ENCODE measurements around the gene FIGN.

The FIGN gene

GRCh38 chr2:163737190-163737439, 1.3 kb upstream of the FIGN start:
- DNase-seq (ENCODE audit: low read depth): no peak

GRCh38 chr2:163736433-163737189, 803 bp upstream of the FIGN start:
- DNase-seq (ENCODE audit: low read depth): no peak

GRCh38 chr2:163734881-163735684, 725 bp downstream of the FIGN start:
- no peak for DNase-seq (ENCODE audit: low read depth)

GRCh38 chr2:163734401-163734800, 1.4 kb downstream of the FIGN start:
- no peak for DNase-seq (ENCODE audit: low read depth)

- DNase-seq (ENCODE audit: low read depth): no peak
Measured at GRCh38 chr2:163733956-163734355, 1.9 kb downstream of the FIGN start.

- DNase-seq (ENCODE audit: low read depth): no peak
Measured at GRCh38 chr2:163733301-163733938, 2.4 kb downstream of the FIGN start.

- DNase-seq (ENCODE audit: low read depth): no peak
Measured at GRCh38 chr2:163732727-163733126, 3.1 kb downstream of the FIGN start.

- DNase-seq (ENCODE audit: low read depth): no peak
Measured at GRCh38 chr2:163731735-163732134, 4.1 kb downstream of the FIGN start.

- DNase-seq (ENCODE audit: low read depth): no peak
Measured at GRCh38 chr2:163730556-163730955, 5.3 kb downstream of the FIGN start.

GRCh38 chr2:163729636-163730273, 6.1 kb downstream of the FIGN start:
- DNase-seq (ENCODE audit: low read depth): no peak

GRCh38 chr2:163723881-163724280, 11.9 kb downstream of the FIGN start:
- DNase-seq (ENCODE audit: low read depth): no peak

GRCh38 chr2:163723348-163723747, 12.5 kb downstream of the FIGN start:
- no peak for DNase-seq (ENCODE audit: low read depth)

GRCh38 chr2:163719331-163719730, 16.5 kb downstream of the FIGN start:
- no peak for DNase-seq (ENCODE audit: low read depth)

GRCh38 chr2:163717993-163718680, 17.7 kb downstream of the FIGN start:
- DNase-seq (ENCODE audit: low read depth): no peak

GRCh38 chr2:163717515-163717914, 18.3 kb downstream of the FIGN start:
- no peak for DNase-seq (ENCODE audit: low read depth)

GRCh38 chr2:163716101-163716500, 19.7 kb downstream of the FIGN start:
- DNase-seq (ENCODE audit: low read depth): no peak

- DNase-seq (ENCODE audit: low read depth): no peak
Measured at GRCh38 chr2:163715668-163716067, 20.1 kb downstream of the FIGN start.

GRCh38 chr2:163715199-163715598, 20.6 kb downstream of the FIGN start:
- no peak for DNase-seq (ENCODE audit: low read depth)

- no peak for DNase-seq (ENCODE audit: low read depth)
Measured at GRCh38 chr2:163713534-163714311, 22.1 kb downstream of the FIGN start.

- no peak for DNase-seq (ENCODE audit: low read depth)
Measured at GRCh38 chr2:163711699-163712098, 24.1 kb downstream of the FIGN start.

GRCh38 chr2:163711258-163711657, 24.6 kb downstream of the FIGN start:
- no peak for DNase-seq (ENCODE audit: low read depth)
